Uterus (tissue), 2 donors: Measurements from ENCODE around the gene ATP23.

ENCODE experiments used
- CTCF ChIP-seq, 4 experiments: fragments of 200-600 bp in 2 of 4; fragments of 450-650 bp in 2 of 4; sonication (generic) in 2 of 4; IDR thresholded peaks; one replicate each; pipeline ENCODE4 v1.5.1; 2016 to 2019; ENCODE audit warnings: antibody characterized with exemption in 4 of 4, mild to moderate bottlenecking in 2 of 4, moderate library complexity in 1 of 4
- POLR2A ChIP-seq, 2 donors: fragments of 450-650 bp; IDR thresholded peaks; one replicate each; pipeline ENCODE4 v1.6.1; 2016; ENCODE audit warnings: antibody characterized with exemption in 2 of 2, mild to moderate bottlenecking in 1 of 2, moderate library complexity in 1 of 2

- no peak for TF ChIP-seq CTCF (IDR thresholded peaks at IDR 0.05)
- no peak for TF ChIP-seq POLR2A (IDR thresholded peaks at IDR 0.05)
Measured at GRCh38 chr12:57966536-57966935, 25.2 kb downstream of the ATP23 start.
